Small intestine (tissue), 16 donors: ENCODE data around the gene RAD51D. TPM values are rescaled to one million over a fixed set of nuclear protein-coding genes. Genes with fewer than 3 reads are reported as not detected.

ENCODE experiments used
- DNase-seq, 2 donors: peaks; one replicate each; pipeline versions ENCODE4 v3.0.0 to v3.0.0-alpha.2; 2013
- FAIRE-seq: peaks from 2 replicates; lab custom pipeline; 2012; peaks lifted over from hg19 to GRCh38; lab: Jason Lieb, UNC
- H3K27ac ChIP-seq, 3 donors: one replicate each; pipeline ENCODE4 v1.5.1; 2013; ENCODE audit warnings: low read length in 2 of 3, mild to moderate bottlenecking in 2 of 3, control low read depth in 1 of 3, inconsistent platforms in 1 of 3, low read depth in 1 of 3, moderate library complexity in 1 of 3
- H3K27me3 ChIP-seq, 3 donors: one replicate each; pipeline ENCODE4 v1.6.1; 2013; ENCODE audit warnings: low read length in 3 of 3, inconsistent platforms in 1 of 3; ENCODE audit not compliant: control insufficient read depth in 3 of 3, insufficient read depth in 3 of 3
- H3K36me3 ChIP-seq, 3 donors: one replicate each; pipeline ENCODE4 v1.6.1; 2013; ENCODE audit warnings: low read length in 3 of 3, inconsistent platforms in 1 of 3, low read depth in 1 of 3, mild to moderate bottlenecking in 1 of 3, moderate library complexity in 1 of 3; ENCODE audit not compliant: control insufficient read depth in 3 of 3, insufficient read depth in 2 of 3
- H3K4me1 ChIP-seq, 3 donors: one replicate each; pipeline ENCODE4 v1.6.1; 2013; ENCODE audit warnings: low read length in 2 of 3, inconsistent platforms in 1 of 3, low read depth in 1 of 3, mild to moderate bottlenecking in 1 of 3, moderate library complexity in 1 of 3; ENCODE audit not compliant: control insufficient read depth in 3 of 3, insufficient read depth in 2 of 3
- H3K4me3 ChIP-seq, 3 donors: one replicate each; pipeline ENCODE4 v1.5.1; 2013; ENCODE audit warnings: low read length in 3 of 3, control low read depth in 1 of 3, inconsistent platforms in 1 of 3, low read depth in 1 of 3, mild to moderate bottlenecking in 1 of 3, moderate library complexity in 1 of 3
- H3K9me3 ChIP-seq, 2 donors: one replicate each; pipeline ENCODE4 v1.6.1; 2013; ENCODE audit warnings: low read depth in 1 of 2, low read length in 1 of 2; ENCODE audit not compliant: control insufficient read depth in 2 of 2, insufficient read depth in 1 of 2
- WGBS, 3 donors: extraction: QIAGEN DNeasy Blood & Tissue Kit; methylation state at CpG; one replicate each; pipeline ENCODE4 v1.1.7; 2013; 5-methylcytosine and 5-hydroxymethylcytosine counted together
- long read RNA-seq, 10 donors: transcript quantifications; one replicate each; lab custom pipeline, GENCODE V29; 2026
- polyA plus RNA-seq, 4 donors: library from polyadenylated mRNA; stranded (reverse) in 3 of 4; unstranded in 1 of 4; fragments of 200-250 nt in 3 of 4; fragments of 120-200 nt in 1 of 4; gene quantifications; one replicate each; pipeline versions ENCODE4 v1.2.1 to v1.2.3, GENCODE V29; 2013
- donor health status: healthy with polysubstance abuse.
- donor health status: control.
- donor health status: control.
- donor health status: Bipolar disorder and iron deficiency.
- donor health status: healthy.

Gene RAD51D
- polyA plus RNA-seq: 10 to 100 TPM in 1 of 4 donors, 1 to 10 TPM in 2, under 1 TPM in 1; 0.89 to 12.2 (median 7.4) TPM
- long read RNA-seq, donor 1: 0 reads
- long read RNA-seq, donor 2, full-length matches to known transcripts: 1 of 1 reads
- long read RNA-seq, donor 2, partial matches to known transcripts: 0 of 1 reads
- long read RNA-seq, donor 2, other reads (novel, unspliced or antisense): 0 of 1 reads
- long read RNA-seq, donor 3, full-length matches to known transcripts: 2 of 2 reads
- long read RNA-seq, donor 3, partial matches to known transcripts: 0 of 2 reads
- long read RNA-seq, donor 3, other reads (novel, unspliced or antisense): 0 of 2 reads
- long read RNA-seq, donor 4, partial matches to known transcripts: 0 of 1 reads
- long read RNA-seq, donor 4, other reads (novel, unspliced or antisense): 0 of 1 reads
- long read RNA-seq, donor 5, full-length matches to known transcripts: 1 of 1 reads
- long read RNA-seq, donor 5, partial matches to known transcripts: 0 of 1 reads
- long read RNA-seq, donor 5, other reads (novel, unspliced or antisense): 0 of 1 reads
- long read RNA-seq, donor 6, full-length matches to known transcripts: 1 of 1 reads
- long read RNA-seq, donor 6, partial matches to known transcripts: 0 of 1 reads
- long read RNA-seq, donor 6, other reads (novel, unspliced or antisense): 0 of 1 reads
- long read RNA-seq, donor 7, full-length matches to known transcripts: 3 of 3 reads
- long read RNA-seq, donor 7, partial matches to known transcripts: 0 of 3 reads
- long read RNA-seq, donor 7, other reads (novel, unspliced or antisense): 0 of 3 reads
- long read RNA-seq, donor 8: 0 reads
- long read RNA-seq, donor 9: 0 reads
- long read RNA-seq, donor 10, full-length matches to known transcripts: 2 of 2 reads
- long read RNA-seq, donor 10, partial matches to known transcripts: 0 of 2 reads
- long read RNA-seq, donor 10, other reads (novel, unspliced or antisense): 0 of 2 reads

DNA sequence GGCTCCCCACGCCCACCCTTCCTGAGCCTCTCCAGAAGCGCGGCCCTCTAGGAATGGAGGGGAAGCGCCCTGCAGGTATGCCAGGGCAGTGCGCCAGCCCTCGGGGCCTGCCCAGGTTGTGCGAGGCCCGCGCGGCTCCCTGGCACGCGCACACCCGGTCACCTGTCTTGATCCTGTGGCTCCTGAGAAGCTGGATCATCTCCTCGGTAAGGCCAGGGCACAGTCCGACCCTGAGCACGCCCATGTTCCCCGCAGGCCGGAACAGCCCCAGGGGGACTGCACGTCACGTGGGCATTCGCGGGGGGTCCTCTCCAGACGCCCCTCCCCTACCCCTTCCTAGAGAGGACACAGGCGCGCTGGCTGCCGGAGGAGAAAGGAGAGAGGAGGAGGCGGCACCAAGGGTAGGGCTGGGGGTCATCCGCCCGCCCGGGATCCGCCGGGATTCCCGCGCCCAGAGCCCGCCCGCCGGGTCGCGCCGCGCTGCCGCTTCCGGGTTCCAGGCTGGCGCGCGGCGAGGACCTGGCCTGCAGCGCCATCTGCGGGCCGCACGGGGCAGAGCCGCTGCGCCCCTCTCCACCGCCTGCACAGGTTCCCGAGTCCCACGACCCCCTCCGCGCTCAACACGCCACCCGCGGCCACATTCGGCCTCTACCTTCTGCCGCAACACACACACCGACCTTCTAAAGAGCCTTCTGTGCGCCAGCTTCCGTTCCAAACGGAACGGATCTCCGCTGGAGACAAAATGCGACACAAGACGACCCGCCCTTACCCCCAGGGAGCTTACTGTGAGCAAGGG is at the start of gene RAD51D:
TSS of gene RAD51D (minus strand) at position 491 of the 796 bp plus-strand sequence. CDS start at position 244, 247 bp downstream.
- no peaks in the 10 kb centered on the region for H3K27me3 ChIP-seq
- peak within 1 kb of the TSS; percentile 61 to 78 (median 68) for H3K4me3 ChIP-seq
- FAIRE-seq: no peak
- WGBS, 3 donors: 0 to 1% (median 1%) methylated on average over 38 to 72 of the region's 72 CpGs
- H3K36me3 ChIP-seq: peaks cover 0 to 4% (median 0%) of the 10 kb centered on the region in 3 donors
- DNase-seq: peak; percentile 67 to 91
- no peaks in the 10 kb centered on the region for H3K9me3 ChIP-seq
- peak within 1 kb of the TSS; percentile 32 to 78 (median 38) for H3K27ac ChIP-seq
- peaks cover 0 to 4% (median 3%) of the 10 kb centered on the region in 3 donors for H3K4me1 ChIP-seq

DNA sequence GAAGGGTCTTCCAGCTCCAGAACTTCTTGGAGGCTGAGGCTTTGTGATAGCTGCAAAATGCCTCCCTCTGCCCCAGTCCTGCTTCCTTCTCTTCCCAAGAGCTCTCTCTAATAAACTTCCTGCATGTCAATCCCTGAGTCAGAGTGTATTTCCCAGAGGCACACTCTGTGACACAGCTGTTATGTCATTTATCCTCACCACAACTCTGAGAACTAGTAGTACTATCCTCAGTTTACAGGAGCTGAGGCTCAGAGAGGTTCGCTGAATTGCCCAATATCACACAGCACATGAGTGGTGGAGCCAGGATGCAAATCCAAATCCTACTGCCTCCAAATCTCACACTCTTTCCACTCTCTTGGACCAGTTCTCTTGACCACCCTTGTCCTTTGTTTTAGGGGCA is 48.0 kb upstream of the RAD51D start:
- Histone ChIP-seq H3K27ac (no peak overlapping the region), H3K4me1 (no peaks in the 10 kb centered on the region), H3K9me3 (no peaks in the 10 kb centered on the region), H3K27me3 (no peaks in the 10 kb centered on the region), H3K4me3 (no peak overlapping the region), H3K36me3 (no peaks in the 10 kb centered on the region)
- 83 to 92% (median 85%) methylated on average over 1 of the region's 1 CpG for WGBS, 3 donors
- no peak for DNase-seq
- FAIRE-seq: no peak

GRCh38 chr17:35167046-35167445 is 47.4 kb upstream of the RAD51D start:
- H3K27ac ChIP-seq: no peak overlapping the region
- no peaks in the 10 kb centered on the region for H3K27me3 ChIP-seq
- FAIRE-seq (no peak), DNase-seq (no peak)
- WGBS, 3 donors: 30 to 64% (median 48%) methylated on average over 3 of the region's 3 CpGs
- H3K4me1 ChIP-seq: no peaks in the 10 kb centered on the region
- no peaks in the 10 kb centered on the region for H3K36me3 ChIP-seq
- no peaks in the 10 kb centered on the region for H3K9me3 ChIP-seq
- H3K4me3 ChIP-seq: no peak overlapping the region

GRCh38 chr17:35166526-35166925 is 46.9 kb upstream of the RAD51D start:
- no peaks in the 10 kb centered on the region for H3K36me3 ChIP-seq
- WGBS, 3 donors: 50 to 69% (median 61%) methylated on average over 5 of the region's 5 CpGs

GRCh38 chr17:35164716-35165115 is 45.1 kb upstream of the RAD51D start:
- Histone ChIP-seq H3K4me3 (no peak overlapping the region), H3K36me3 (no peaks in the 10 kb centered on the region), H3K27ac (no peak overlapping the region), H3K9me3 (peaks cover 0 to 2% of the 10 kb centered on the region in 2 donors), H3K4me1 (no peaks in the 10 kb centered on the region), H3K27me3 (peaks cover 0 to 2% (median 0%) of the 10 kb centered on the region in 3 donors)
- no peak for DNase-seq
- FAIRE-seq: no peak
- 54 to 80% (median 67%) methylated on average over 5 of the region's 5 CpGs for WGBS, 3 donors

More at GRCh38 chr17:35166526-35166925, 46.9 kb upstream of the RAD51D start:
- no peak overlapping the region for H3K27ac ChIP-seq
- FAIRE-seq (no peak), DNase-seq (no peak)
- H3K4me3 ChIP-seq: no peak overlapping the region
- no peaks in the 10 kb centered on the region for H3K4me1 ChIP-seq
- H3K9me3 ChIP-seq: no peaks in the 10 kb centered on the region
- H3K27me3 ChIP-seq: peaks cover 0 to under 1% (median 0%) of the 10 kb centered on the region in 3 donors

DNA sequence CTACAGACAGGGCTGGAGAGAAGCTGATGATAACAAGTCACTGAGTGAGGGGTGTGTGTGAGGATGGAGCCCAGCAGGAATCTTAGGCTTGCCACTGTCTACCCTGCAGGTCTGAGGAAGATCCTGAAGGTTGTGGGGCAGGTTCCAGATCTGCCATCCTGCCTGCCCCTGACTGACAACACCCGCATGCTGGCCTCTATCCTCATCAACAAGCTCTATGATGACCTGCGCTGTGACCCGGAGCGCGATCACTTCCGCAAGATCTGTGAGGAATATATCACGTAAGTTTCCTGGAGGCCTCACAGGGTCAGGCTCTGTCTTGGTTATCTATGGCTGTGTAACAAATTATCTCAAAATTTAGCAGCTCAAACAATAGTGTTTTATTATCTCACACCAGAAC is 44.2 kb upstream of the RAD51D start:
- Histone ChIP-seq H3K4me1 (no peaks in the 10 kb centered on the region), H3K36me3 (no peaks in the 10 kb centered on the region), H3K27ac (no peak overlapping the region), H3K27me3 (peaks cover 0 to 2% (median 2%) of the 10 kb centered on the region in 3 donors), H3K4me3 (no peak overlapping the region), H3K9me3 (peaks cover 0 to 2% of the 10 kb centered on the region in 2 donors)
- DNase-seq (no peak), FAIRE-seq (no peak)
- WGBS, 3 donors: 93 to 94% (median 94%) methylated on average over 7 of the region's 7 CpGs

- Histone ChIP-seq H3K27ac (no peak overlapping the region), H3K4me1 (no peaks in the 10 kb centered on the region), H3K4me3 (no peak overlapping the region), H3K36me3 (no peaks in the 10 kb centered on the region), H3K9me3 (peaks cover 0 to 2% of the 10 kb centered on the region in 2 donors), H3K27me3 (peaks cover 0 to 2% (median 2%) of the 10 kb centered on the region in 3 donors)
- FAIRE-seq (no peak), DNase-seq (no peak)
- 85 to 86% (median 85%) methylated on average over 4 of the region's 4 CpGs for WGBS, 3 donors
Observed at GRCh38 chr17:35162755-35163154, 43.1 kb upstream of the RAD51D start.
